CD4-positive, alpha-beta T cell treated with Interleukin-6 at 100 ng/mL for 8 hours (primary cell): ENCODE data around the gene ELMOD3.
"Not testable (repeated sequence)": the region's sequence is repeated elsewhere in the genome, so short reads cannot be mapped to it uniquely, and the experiment has no call there.

ENCODE experiments used
- DNase-seq: peaks from one replicate; pipeline ENCODE4 v3.0.0-alpha.2; 2020; ENCODE audit warnings: mixed read lengths, low spot score

Gene ELMOD3

GRCh38 chr2:85354286-85355072, at the start of gene ELMOD3, which contains the start of gene RETSAT:
Gene ELMOD3 (plus strand): TSS chr2:85354769. CDS start chr2:85357199, 2,430 bp downstream.
Gene RETSAT (minus strand): TSS chr2:85354528. CDS start chr2:85354507, 21 bp downstream.
- peak; percentile 98 for DNase-seq

GRCh38 chr2:85307527-85307897, 47.1 kb upstream of the ELMOD3 start:
- no peak for DNase-seq

GRCh38 chr2:85308201-85308600, 46.4 kb upstream of the ELMOD3 start:
- DNase-seq = no peak

- DNase-seq = no peak
These were observed 45.5 kb upstream of the ELMOD3 start for GRCh38 chr2:85308896-85309555.

GRCh38 chr2:85309699-85310321, 44.8 kb upstream of the ELMOD3 start:
- no peak for DNase-seq

GRCh38 chr2:85310330-85310729, 44.2 kb upstream of the ELMOD3 start:
- no peak for DNase-seq

- no peak for DNase-seq
These were observed 42.2 kb upstream of the ELMOD3 start for GRCh38 chr2:85312404-85312803.

- no peak for DNase-seq
These were observed 39.7 kb upstream of the ELMOD3 start for GRCh38 chr2:85314884-85315242.

- not testable (repeated sequence) for DNase-seq
These were observed 38.6 kb upstream of the ELMOD3 start for GRCh38 chr2:85315921-85316320.

- no peak for DNase-seq
These were observed 36.1 kb upstream of the ELMOD3 start for GRCh38 chr2:85318222-85319074.

- no peak for DNase-seq
These were observed 34.8 kb upstream of the ELMOD3 start for GRCh38 chr2:85319796-85320195.

GRCh38 chr2:85323351-85323987, 31.1 kb upstream of the ELMOD3 start:
- no peak for DNase-seq

- not testable (repeated sequence) for DNase-seq
These were observed 30.6 kb upstream of the ELMOD3 start for GRCh38 chr2:85323988-85324367.

- no peak for DNase-seq
These were observed 29.7 kb upstream of the ELMOD3 start for GRCh38 chr2:85324639-85325465.

- DNase-seq = no peak
These were observed 29.1 kb upstream of the ELMOD3 start for GRCh38 chr2:85325466-85325811.

GRCh38 chr2:85326406-85327159, 28.0 kb upstream of the ELMOD3 start:
- peak; percentile 61 for DNase-seq

GRCh38 chr2:85327160-85327821, 27.3 kb upstream of the ELMOD3 start:
- DNase-seq = peak; percentile 57

GRCh38 chr2:85327822-85328617, 26.5 kb upstream of the ELMOD3 start, which contains the start of gene TGOLN2:
Gene TGOLN2 (minus strand): TSS chr2:85327989. CDS start chr2:85327962, 27 bp downstream.
- peak; percentile 94 for DNase-seq
